H9 (cell line): ENCODE data around the gene ADAMTS17. TPM values are rescaled to one million over a fixed set of nuclear protein-coding genes. Genes with fewer than 3 reads are reported as not detected.

Source experiments
- DNase-seq: peaks from one replicate; pipeline ENCODE4 v3.0.0-alpha.2; 2017
- H2AFZ ChIP-seq: one replicate; pipeline ENCODE4 v1.6.1; 2013; ENCODE audit warnings: mild to moderate bottlenecking, low read length, control low read depth, moderate library complexity
- H2AK5ac ChIP-seq: 2 replicates; pipeline ENCODE4 v1.6.1; 2013; ENCODE audit warnings: low read length, control low read depth, mixed read lengths; ENCODE audit not compliant: insufficient read length
- H2BK120ac ChIP-seq: one replicate; pipeline ENCODE4 v1.6.1; 2013; ENCODE audit warnings: low read depth, mild to moderate bottlenecking, low read length, control low read depth, inconsistent platforms; ENCODE audit not compliant: poor library complexity, severe bottlenecking
- H2BK12ac ChIP-seq: 2 replicates; pipeline ENCODE4 v1.6.1; 2013; ENCODE audit warnings: low read length, control low read depth, mixed read lengths, low read depth; ENCODE audit not compliant: insufficient read length
- H2BK15ac ChIP-seq: 2 replicates; pipeline ENCODE4 v1.6.1; 2013; ENCODE audit warnings: low read depth, low read length, control low read depth
- H2BK20ac ChIP-seq: one replicate; pipeline ENCODE4 v1.6.1; 2013; ENCODE audit warnings: low read depth, mild to moderate bottlenecking, low read length, control low read depth, inconsistent platforms; ENCODE audit not compliant: poor library complexity, severe bottlenecking
- H2BK5ac ChIP-seq: 2 replicates; pipeline ENCODE4 v1.6.1; 2013; ENCODE audit warnings: low read length, control low read depth, mixed read lengths; ENCODE audit not compliant: insufficient read length
- H3K14ac ChIP-seq: 2 replicates; pipeline ENCODE4 v1.6.1; 2013; ENCODE audit warnings: low read length, control low read depth; ENCODE audit not compliant: insufficient read depth
- H3K18ac ChIP-seq: 2 replicates; pipeline ENCODE4 v1.6.1; 2013; ENCODE audit warnings: low read depth, mild to moderate bottlenecking, mixed read lengths, low read length, control low read depth; ENCODE audit not compliant: insufficient read length
- H3K23ac ChIP-seq: 2 replicates; pipeline ENCODE4 v1.6.1; 2013; ENCODE audit warnings: low read length, control low read depth, mixed read lengths, low read depth; ENCODE audit not compliant: insufficient read length
- H3K23me2 ChIP-seq: 2 replicates; pipeline ENCODE4 v1.6.1; 2013; ENCODE audit warnings: low read depth, mild to moderate bottlenecking, mixed read lengths, low read length, control low read depth; ENCODE audit not compliant: insufficient read length, poor library complexity, severe bottlenecking
- H3K27ac ChIP-seq: 2 replicates; pipeline ENCODE4 v1.5.1; 2013; ENCODE audit warnings: low read length, control low read depth, mixed read lengths, low read depth; ENCODE audit not compliant: insufficient read length
- H3K27me3 ChIP-seq: 2 replicates; pipeline ENCODE4 v1.6.1; 2013; ENCODE audit warnings: low read length, control low read depth, inconsistent platforms; ENCODE audit not compliant: insufficient read depth
- H3K4ac ChIP-seq: 2 replicates; pipeline ENCODE4 v1.6.1; 2013; ENCODE audit warnings: low read depth, mild to moderate bottlenecking, control low read depth, inconsistent platforms, low read length, moderate library complexity
- H3K4me1 ChIP-seq: 2 replicates; pipeline ENCODE4 v1.6.1; 2013; ENCODE audit warnings: low read length, control low read depth, inconsistent platforms; ENCODE audit not compliant: insufficient read depth
- H3K4me2 ChIP-seq: 2 replicates; pipeline ENCODE4 v1.6.1; 2013; ENCODE audit warnings: low read length, control low read depth, mixed read lengths; ENCODE audit not compliant: insufficient read length, insufficient read depth
- H3K56ac ChIP-seq: 2 replicates; pipeline ENCODE4 v1.6.1; 2013; ENCODE audit warnings: low read depth, mild to moderate bottlenecking, mixed read lengths, low read length, control low read depth; ENCODE audit not compliant: insufficient read length
- H3K79me1 ChIP-seq: 2 replicates; pipeline ENCODE4 v1.6.1; 2013; ENCODE audit warnings: low read depth, mild to moderate bottlenecking, moderate library complexity, low read length, control low read depth, inconsistent platforms; ENCODE audit not compliant: insufficient read depth, poor library complexity, severe bottlenecking
- H3K79me2 ChIP-seq: 2 replicates; pipeline ENCODE4 v1.6.1; 2013; ENCODE audit warnings: low read length, control low read depth, inconsistent platforms; ENCODE audit not compliant: insufficient read depth
- H3K9ac ChIP-seq: 2 replicates; pipeline ENCODE4 v1.6.1; 2013; ENCODE audit warnings: low read length, control low read depth, mixed read lengths; ENCODE audit not compliant: insufficient read length; ENCODE audit errors: extremely low read depth
- H3K9me3 ChIP-seq: one replicate; pipeline ENCODE4 v1.6.1; 2013; ENCODE audit warnings: low read depth, low read length, inconsistent platforms; ENCODE audit not compliant: control insufficient read depth
- H3T11ph ChIP-seq: one replicate; pipeline ENCODE4 v1.6.1; 2013; ENCODE audit warnings: mild to moderate bottlenecking, low read length, control low read depth, inconsistent platforms
- H4K20me1 ChIP-seq: one replicate; pipeline ENCODE4 v1.6.1; 2013; ENCODE audit not compliant: control insufficient read depth, insufficient read length, insufficient read depth
- H4K5ac ChIP-seq: 2 replicates; pipeline ENCODE4 v1.6.1; 2013; ENCODE audit warnings: low read depth, mild to moderate bottlenecking, mixed read lengths, low read length, control low read depth; ENCODE audit not compliant: insufficient read length
- H4K8ac ChIP-seq: replicated peaks from 2 replicates; pipeline ENCODE4 v1.6.1; 2013; ENCODE audit warnings: low read length, control low read depth, mixed read lengths, low read depth; ENCODE audit not compliant: insufficient read length
- H4K91ac ChIP-seq: 2 replicates; pipeline ENCODE4 v1.6.1; 2013; ENCODE audit warnings: low read depth, mild to moderate bottlenecking, moderate library complexity, mixed read lengths, low read length, control low read depth; ENCODE audit not compliant: insufficient read length
- H3K27ac Mint-ChIP-seq, 3 experiments: 2 replicates in 2 of 3; 3 replicates in 1 of 3; pipeline ENCODE4 v1.8.0; 2020 to 2021; ENCODE audit warnings: mixed read lengths in 3 of 3, mild to moderate bottlenecking in 1 of 3, moderate library complexity in 1 of 3
- H3K27me3 Mint-ChIP-seq: 2 replicates; pipeline ENCODE4 v1.8.0; 2021; ENCODE audit warnings: low read depth, mild to moderate bottlenecking, moderate library complexity, mixed read lengths
- H3K36me3 Mint-ChIP-seq, 3 experiments: 2 replicates in 2 of 3; 3 replicates in 1 of 3; pipeline ENCODE4 v1.8.0; 2020 to 2021; ENCODE audit warnings: low read depth in 3 of 3, mixed read lengths in 3 of 3; ENCODE audit not compliant: insufficient read depth in 1 of 3
- H3K4me1 Mint-ChIP-seq, 2 experiments: 2 replicates each; pipeline ENCODE4 v1.8.0; 2020; ENCODE audit warnings: mixed read lengths in 2 of 2
- H3K4me3 Mint-ChIP-seq, 2 experiments: 2 replicates in 1 of 2; 3 replicates in 1 of 2; pipeline ENCODE4 v1.8.0; 2020 to 2021; ENCODE audit warnings: mild to moderate bottlenecking in 2 of 2, mixed read lengths in 2 of 2, moderate library complexity in 1 of 2
- H3K9me3 Mint-ChIP-seq, 2 experiments: 2 replicates in 1 of 2; 3 replicates in 1 of 2; pipeline ENCODE4 v1.8.0; 2020; ENCODE audit warnings: mild to moderate bottlenecking in 2 of 2, mixed read lengths in 2 of 2, moderate library complexity in 1 of 2
- WGBS: extraction: QIAGEN DNeasy Blood & Tissue Kit; methylation state at CpG from one replicate; pipeline ENCODE4 v1.1.7; 2013; ENCODE audit warnings: missing lambda C conversion rate, low lambda C conversion rate, mixed read lengths; ENCODE audit not compliant: insufficient read length; ENCODE audit errors: extremely low coverage; 5-methylcytosine and 5-hydroxymethylcytosine counted together
- total RNA-seq: library from RNA; stranded (reverse); gene quantifications from 2 replicates; pipeline ENCODE4 v1.2.1, GENCODE V29; 2021
- TF ChIP-seq, protein P1 (sequence below): fragments of 200-600 bp; sonication (generic); conservative IDR thresholded peaks from 3 replicates; pipeline ENCODE4 v1.8.0; 2021; ENCODE audit warnings: antibody characterized with exemption, mild to moderate bottlenecking

ADAMTS17 gene
- total RNA-seq, 1 experiment from 2014 or later, result 2.9 TPM

DNA sequence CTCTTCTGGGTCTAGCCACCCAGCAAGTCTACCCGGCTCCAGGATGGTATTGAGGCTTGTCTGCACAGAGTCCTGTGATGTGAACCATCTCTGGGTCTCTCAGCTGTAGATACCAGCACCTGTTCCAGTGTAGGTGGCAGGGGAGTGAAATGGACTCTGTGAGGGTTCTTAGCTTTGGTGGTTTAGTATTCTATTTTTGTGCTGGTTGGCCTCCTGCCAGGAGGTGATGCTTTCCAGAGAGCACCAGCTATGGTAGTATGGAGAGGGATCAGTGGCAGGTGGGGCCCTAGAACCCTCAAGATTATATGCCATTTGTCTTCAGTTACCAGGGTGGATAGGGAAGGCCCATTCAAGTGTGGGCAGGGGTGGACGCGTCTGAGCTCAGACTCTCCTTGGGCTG, 325.1 kb downstream of the ADAMTS17 start:
- peaks cover 13 to 22% of the 10 kb centered on the region in 2 experiments for H3K4me1 Mint-ChIP-seq
- no peak for DNase-seq
- Histone ChIP-seq H3K23ac (no peak overlapping the region), H3K9me3 (no peaks in the 10 kb centered on the region), H2BK15ac (no peak overlapping the region), H2BK12ac (no peak overlapping the region), H4K20me1 (no peaks in the 10 kb centered on the region), H4K91ac (no peak overlapping the region), H3K27me3 (no peaks in the 10 kb centered on the region), H2BK5ac (no peak overlapping the region), H4K5ac (no peak overlapping the region), H3T11ph (no peak overlapping the region), H3K14ac (no peak overlapping the region), H3K4ac (no peak overlapping the region), H3K18ac (no peak overlapping the region), H3K79me1 (no peaks in the 10 kb centered on the region), H3K9ac (no peak overlapping the region), H2BK120ac (no peak overlapping the region), H4K8ac (no peak overlapping the region), H3K27ac (no peak overlapping the region), H3K4me1 (no peaks in the 10 kb centered on the region), H3K56ac (no peak overlapping the region), H3K4me2 (no peak overlapping the region), H2BK20ac (no peak overlapping the region), H2AFZ (no peak overlapping the region), H2AK5ac (no peak overlapping the region), H3K79me2 (no peaks in the 10 kb centered on the region), H3K23me2 (no peaks in the 10 kb centered on the region)
- H3K36me3 Mint-ChIP-seq, result peaks cover 0 to 14% (median 3%) of the 10 kb centered on the region in 3 experiments; a peak in 3 of 7 replicates
- peaks cover under 1% of the 10 kb centered on the region for H3K27me3 Mint-ChIP-seq
- WGBS, result no CpG with 5 or more reads among the region's 3 CpGs
- no peak overlapping the region for H3K4me3 Mint-ChIP-seq
- H3K27ac Mint-ChIP-seq, result peak overlapping the region in 1 of 3 experiments; percentile 46; a peak in 1 of 7 replicates
- peaks cover 0 to 8% of the 10 kb centered on the region in 2 experiments; a peak in 2 of 5 replicates for H3K9me3 Mint-ChIP-seq
- TF ChIP-seq, protein P1, sequence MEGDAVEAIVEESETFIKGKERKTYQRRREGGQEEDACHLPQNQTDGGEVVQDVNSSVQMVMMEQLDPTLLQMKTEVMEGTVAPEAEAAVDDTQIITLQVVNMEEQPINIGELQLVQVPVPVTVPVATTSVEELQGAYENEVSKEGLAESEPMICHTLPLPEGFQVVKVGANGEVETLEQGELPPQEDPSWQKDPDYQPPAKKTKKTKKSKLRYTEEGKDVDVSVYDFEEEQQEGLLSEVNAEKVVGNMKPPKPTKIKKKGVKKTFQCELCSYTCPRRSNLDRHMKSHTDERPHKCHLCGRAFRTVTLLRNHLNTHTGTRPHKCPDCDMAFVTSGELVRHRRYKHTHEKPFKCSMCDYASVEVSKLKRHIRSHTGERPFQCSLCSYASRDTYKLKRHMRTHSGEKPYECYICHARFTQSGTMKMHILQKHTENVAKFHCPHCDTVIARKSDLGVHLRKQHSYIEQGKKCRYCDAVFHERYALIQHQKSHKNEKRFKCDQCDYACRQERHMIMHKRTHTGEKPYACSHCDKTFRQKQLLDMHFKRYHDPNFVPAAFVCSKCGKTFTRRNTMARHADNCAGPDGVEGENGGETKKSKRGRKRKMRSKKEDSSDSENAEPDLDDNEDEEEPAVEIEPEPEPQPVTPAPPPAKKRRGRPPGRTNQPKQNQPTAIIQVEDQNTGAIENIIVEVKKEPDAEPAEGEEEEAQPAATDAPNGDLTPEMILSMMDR, result no peak
